ENCODE data around the gene CACNA1I.

CACNA1I gene

DNA sequence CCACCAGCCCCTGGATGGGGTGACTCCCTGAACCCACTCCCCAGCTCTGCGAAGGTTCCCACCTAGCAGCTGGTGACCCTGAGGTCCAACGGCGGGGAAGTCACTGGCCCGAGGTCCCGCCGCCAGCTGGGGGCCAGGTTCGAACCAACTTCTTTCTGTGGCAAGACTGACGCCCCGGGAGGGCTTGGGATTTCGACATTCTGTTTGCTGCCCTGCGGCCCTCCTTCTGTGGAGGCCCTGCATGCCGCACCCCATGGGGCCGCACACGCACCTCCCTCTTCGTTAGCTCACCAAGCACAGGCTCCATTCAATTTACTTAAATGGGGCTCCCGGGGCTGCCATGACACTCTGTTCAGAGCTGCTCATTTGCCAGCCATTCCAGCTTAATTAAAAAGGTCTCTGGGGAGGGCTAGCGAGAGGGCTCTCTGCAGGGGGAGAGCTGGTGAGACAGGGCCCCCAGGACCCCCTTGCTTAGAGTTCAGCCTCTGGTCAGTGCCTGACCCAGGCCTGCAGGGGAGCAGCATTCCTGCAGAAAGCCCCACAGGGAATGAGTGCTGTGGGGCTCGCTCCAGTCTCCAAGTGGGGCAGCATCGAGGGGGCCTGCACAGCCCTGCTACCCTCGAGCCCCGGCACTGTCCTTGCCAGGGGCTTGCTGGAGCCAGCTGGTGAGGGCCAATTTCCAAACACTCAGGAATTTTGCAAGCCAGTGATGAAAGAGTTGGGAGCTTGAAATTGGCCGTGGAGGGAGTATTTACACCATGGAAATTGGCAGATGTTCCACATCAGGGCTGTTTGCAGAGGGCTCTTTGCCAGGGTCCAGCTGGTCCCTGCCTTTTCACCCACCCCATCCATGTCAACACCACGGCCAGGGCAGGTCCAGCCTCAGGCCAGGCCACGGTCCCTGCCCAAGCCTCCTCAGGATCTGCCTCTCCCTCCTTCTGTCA is 80.8 kb downstream of the CACNA1I start:
- no peak for DNase-seq

DNA sequence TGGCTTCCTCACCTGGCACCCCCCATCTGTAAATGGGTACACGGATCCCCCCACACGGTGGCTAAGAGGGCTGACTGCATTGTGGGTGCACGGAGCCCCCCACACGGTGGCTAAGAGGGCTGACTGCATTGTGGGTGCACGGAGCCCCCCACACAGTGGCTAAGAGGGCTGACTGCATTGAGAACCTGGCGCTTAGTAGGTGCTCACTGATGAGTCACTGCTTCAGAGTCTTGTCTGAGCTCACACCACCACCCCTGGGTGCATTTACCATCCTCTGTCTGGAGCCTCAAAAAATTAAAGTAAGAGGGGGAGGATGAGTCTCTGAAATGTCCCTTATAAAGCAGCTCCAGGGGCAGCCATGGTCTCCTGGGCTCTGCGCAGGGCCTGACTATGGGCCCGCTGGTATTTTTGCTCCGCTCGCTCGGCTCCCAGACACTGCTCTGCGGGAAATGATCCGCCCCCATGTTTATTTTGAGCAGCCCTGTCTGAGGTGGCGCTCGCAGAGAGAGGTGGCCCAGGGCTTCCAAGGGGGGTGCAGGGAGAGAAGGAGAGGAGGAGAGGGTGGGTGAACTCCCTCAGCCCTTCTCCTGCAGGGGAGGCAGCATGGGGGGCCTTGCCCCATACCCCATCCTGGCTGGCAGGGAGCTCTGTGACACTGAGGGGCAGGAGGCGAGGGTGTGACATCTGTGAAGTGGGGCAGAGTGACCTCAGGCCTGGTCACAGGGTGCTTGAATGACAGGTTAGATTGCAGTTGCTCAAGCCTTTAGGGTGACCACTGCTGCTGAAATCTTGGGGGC is 82.6 kb downstream of the CACNA1I start:
- no peak for DNase-seq

DNA sequence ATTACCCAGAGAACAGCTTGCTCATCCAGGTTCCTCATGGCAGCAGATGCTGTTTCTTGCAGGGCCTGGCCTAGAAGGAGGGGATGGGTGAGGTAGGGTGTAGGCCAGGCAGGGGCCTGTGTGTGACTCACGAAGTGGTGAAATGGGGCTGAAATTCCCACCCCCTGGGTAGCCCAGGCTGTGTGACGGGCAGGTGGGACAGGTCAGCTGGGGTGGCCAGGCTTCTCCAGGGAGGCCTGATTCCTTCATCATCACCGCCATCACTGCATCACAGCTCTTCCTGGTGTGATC is 83.2 kb downstream of the CACNA1I start:
- no peak for DNase-seq

DNA sequence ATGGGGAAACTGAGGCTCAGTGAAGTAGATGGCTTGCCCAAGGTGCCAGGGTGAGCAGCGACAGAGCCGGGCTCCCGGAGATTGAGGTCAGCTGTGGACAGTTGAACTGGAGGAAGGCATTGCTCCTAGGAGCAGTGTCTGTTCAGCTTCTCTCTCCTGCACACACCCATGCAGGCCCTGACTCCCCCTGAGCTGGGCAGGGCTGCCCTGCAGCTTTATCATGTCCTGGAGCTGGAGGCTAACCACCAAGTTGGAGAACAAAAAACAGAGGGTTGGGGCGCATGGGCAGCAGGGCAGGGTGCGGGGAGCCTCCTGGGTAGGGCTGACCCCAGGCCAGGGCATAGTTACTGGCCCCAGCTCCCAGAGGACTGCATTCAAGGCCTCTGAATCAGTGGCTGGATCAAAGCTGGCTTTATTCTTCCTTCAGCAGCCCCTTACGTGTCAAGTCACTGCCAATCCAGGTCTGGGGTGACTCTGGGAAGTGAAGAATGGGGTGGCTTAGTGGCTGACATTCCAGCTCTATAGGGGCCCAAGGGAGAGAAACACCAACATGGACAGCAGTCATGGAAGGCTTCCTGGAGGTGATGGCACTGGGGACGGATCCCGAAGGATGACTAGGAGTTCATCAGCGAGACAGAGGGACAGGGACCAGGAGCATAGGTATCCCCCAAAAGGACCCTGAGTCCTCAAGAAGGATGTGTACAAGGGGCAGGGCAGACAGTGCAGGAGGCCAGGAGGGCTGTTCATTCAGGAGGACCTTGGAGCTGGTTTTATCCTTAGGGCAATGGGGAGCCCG is 83.8 kb downstream of the CACNA1I start:
- DNase-seq, result no peak

DNA sequence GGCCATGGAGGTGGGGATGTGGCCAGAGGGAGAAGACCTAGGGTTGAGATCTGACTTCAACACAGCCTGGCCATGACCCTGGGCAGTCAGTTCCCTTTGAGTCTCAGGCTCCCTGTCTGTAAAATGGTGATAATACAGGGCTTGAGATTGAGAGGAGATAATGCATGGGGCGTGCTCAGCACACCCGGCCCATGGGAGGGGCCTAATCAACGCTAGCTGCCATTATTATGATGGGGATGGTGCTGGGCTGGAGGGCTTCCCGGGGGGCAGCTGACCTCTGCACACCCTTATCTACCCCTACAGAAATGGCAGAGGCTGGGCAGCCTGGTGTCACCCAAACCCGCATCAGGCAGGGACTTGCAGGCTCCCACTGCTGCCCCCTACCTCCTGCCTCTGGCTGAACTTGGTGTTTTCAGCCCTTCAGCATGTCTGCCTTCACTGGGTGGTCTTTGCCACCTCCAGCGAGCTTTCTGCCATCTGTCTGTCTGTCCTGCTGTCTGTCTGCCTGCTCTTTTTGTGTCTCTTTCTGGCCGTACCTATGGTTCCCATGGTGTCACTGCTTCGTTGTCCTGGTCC is 84.5 kb downstream of the CACNA1I start:
- DNase-seq, result peak in 1 of 5 experiments; percentile 40

DNA sequence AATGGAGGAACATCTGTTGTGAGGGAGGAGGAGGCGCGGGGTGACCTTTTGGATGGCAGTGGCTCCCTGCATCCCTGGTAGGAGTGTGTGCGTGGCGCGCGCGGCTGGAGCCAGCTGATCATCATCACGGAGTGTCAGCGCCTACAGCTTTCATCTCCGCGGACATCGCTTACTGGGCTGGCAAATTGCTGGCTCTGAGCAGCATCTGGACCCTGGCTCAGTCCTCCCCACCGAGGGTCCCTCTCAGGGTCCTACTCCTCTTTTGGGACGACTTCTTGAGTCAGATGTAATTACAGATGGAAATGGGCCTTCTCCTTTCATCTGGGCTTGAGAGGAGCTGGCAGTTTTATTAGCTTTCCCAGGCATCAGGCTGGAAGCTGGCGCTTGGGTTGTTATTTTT is 85.3 kb downstream of the CACNA1I start:
- DNase-seq, result no peak

DNA sequence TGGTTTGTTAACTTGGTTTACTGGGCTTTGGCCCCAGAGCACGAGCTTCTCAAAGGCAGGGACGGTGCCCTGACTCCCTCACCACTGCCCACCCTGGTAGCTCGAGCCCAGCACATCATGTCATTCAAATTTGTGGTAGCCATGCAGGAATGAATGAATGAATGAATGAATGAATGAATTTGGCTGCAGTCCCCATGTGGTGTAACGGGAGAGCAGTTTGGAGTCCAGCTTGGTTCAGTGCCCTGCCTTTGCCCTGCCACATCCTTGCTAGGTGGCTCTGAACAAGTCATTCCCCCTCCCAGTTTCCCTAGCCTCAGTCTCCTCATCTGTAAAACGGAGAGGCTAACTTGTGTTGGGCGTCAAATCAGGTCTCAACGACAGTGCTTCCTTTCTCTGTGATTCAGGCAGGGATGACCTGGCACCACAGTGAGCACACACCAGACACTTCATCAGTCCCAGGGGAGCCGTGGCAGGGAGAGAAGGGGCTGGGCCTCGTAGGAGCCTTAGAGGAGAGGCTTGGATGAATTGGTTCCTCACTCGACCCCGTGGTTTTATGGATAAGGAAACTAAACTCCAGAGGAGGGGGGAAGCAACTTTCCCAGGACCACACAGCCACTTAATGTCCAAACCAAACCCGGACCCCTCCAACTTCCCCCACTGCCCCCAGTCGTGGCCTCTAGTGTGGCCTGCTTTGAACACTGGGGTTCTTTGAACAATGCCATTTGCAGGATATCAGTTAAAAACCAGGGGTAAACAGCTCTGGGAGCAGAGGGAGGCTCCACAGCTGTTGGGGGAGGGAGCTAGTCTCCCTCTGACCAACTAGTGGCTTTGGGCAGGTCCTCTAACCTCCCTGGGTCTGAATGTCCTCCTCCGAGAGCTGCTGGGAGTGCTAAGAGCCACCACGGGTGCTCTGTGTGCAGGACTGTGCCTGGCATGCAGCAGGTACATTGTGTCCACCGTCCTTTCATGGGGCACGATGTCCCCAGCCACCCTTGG is 86.2 kb downstream of the CACNA1I start:
- no peak for DNase-seq

DNA sequence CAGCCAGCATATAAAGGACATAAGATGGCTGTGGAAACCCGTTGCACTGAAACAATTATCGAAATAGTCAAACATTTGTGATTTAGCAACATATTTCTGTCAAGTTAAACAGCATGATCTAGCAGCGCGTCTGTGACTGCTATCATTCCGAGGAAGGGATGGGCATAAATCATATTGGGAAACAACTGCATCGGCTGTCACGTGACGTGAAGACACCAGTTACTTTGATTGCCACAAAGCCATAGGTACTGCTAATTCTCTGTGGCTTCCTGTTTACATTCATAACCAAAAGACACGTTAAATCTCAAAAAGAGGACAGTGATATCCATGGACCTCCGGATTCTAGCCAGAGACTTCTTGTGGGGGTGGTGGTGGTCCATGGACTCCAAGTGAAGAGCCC is 87.8 kb downstream of the CACNA1I start:
- DNase-seq, result peak in 3 of 5 experiments; percentile 17 to 94 (median 37)

DNA sequence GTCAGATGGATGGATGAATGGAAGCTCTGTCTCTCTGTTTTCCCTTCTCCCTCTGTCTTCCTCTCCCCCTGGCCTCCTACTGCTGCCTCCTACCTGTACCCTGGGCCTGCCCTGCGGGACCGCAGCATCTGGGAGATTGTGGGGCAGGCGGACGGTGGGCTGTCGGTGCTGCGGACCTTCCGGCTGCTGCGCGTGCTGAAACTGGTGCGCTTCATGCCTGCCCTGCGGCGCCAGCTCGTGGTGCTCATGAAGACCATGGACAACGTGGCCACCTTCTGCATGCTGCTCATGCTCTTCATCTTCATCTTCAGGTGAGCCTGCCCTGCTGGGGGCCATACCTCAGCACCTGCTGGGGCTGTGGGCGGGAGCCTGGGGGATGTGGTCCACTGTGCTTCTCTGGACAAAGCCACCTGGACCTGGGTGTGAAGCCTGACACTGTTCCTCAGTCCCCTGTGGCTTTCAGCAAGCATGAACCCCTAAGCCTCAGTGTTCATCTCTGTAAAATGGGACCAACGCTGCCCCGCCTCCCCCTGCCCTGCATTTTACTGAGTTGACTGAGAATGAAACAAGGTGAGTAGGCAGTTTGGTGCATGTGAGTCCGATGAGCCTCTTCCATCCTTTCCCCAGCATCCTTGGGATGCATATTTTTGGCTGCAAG is 88.4 kb downstream of the CACNA1I start:
- DNase-seq, result peak in 1 of 5 experiments; percentile 73

DNA sequence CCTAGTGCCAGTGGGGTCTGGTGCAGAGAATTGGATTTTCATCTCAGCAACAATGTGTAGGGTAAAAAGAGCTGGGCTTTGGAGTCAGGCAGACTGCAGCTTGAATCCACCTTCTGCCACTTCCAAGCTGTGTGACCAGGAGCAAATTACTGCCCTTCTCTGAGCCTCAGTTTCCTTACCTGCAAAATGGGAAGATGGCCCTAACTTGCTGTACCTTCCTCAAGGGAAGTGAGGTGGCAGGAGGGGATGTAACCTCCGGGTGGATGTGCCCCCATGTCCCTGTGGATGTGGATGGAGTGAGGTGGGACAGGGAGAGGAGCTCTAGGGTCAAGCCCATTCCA is 90.9 kb downstream of the CACNA1I start:
- no peak for DNase-seq

DNA sequence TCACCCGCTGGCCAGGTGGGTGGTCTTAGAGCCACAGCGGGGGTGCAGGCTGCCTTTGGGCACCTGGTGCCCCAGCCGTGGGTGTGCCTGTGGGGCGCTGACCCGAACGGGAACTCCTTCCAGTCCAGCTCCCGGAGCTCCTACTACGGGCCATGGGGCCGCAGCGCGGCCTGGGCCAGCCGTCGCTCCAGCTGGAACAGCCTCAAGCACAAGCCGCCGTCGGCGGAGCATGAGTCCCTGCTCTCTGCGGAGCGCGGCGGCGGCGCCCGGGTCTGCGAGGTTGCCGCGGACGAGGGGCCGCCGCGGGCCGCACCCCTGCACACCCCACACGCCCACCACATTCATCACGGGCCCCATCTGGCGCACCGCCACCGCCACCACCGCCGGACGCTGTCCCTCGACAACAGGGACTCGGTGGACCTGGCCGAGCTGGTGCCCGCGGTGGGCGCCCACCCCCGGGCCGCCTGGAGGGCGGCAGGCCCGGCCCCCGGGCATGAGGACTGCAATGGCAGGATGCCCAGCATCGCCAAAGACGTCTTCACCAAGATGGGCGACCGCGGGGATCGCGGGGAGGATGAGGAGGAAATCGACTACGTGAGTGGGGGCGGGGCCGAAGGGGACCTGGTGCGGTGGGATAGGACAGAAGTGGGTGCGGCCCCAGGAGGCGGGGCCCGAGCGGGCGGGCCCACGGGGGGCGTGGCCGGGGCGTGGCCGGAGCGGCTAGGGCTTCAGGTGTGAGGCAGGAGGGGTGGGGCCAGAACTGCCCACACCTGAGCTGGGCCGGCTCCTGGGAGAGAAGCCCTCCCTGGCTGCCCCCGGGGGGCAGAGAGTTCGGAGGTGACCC is 91.5 kb downstream of the CACNA1I start:
- DNase-seq, result peak; percentile 62 to 90 (median 69)

DNA sequence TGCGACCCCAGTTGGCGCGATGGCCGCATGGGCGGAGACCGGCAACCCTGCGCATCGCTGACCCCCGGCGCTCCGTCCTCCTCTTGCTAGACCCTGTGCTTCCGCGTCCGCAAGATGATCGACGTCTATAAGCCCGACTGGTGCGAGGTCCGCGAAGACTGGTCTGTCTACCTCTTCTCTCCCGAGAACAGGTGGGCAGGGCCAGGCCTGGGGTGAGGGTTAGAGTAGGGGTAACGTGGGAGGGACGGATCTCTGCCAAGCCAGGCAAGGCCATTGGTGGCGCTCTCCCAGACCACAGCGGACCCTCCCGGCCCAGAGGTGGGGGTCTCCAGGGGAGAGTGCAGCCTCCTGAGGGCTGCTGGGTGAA is 92.1 kb downstream of the CACNA1I start:
- DNase-seq, result no peak

DNA sequence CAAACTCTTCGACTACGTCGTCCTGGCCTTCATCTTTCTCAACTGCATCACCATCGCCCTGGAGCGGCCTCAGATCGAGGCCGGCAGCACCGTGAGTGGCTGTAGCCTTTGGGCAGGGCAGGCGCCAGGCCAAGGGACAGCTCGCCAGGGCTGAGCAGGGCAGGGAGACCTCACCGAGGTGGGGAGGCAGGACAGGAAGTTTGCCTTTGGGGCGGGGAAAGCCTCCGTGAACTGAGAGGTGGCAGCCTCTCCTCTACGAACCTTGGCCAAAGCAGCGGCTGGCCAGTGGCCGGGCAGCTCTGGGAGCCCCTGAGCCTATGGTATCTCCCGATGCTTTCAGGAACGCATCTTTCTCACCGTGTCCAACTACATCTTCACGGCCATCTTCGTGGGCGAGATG is 93.2 kb downstream of the CACNA1I start:
- no peak for DNase-seq

DNA sequence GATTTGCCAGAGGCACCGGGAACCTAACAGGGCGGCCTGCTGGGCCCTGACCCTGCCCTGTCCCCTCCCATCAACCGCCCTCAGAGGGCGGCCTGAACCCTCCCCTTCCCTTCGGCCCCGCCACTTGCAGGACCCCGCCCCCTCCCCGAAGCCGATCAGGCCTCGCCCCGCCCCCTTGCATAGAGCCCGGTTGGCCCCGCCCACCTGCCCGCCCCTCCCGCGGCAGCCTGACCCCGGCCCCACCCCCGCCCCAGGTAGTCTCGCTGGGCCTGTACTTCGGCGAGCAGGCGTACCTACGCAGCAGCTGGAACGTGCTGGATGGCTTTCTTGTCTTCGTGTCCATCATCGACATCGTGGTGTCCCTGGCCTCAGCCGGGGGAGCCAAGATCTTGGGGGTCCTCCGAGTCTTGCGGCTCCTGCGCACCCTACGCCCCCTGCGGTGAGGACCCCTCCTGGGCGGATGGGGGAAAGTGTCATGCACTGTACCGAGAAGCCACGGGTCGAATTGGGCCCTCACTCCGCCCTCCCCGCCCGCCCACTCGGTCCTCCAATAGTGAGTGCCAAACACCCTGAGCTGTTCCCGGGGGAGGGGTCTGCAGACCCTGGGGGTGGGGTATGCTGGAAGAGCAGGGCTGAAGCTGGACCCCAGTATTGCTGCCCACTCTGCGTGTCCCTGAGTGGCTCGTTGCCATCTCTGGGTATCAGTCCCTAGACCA is 94.1 kb downstream of the CACNA1I start:
- peak in 2 of 5 experiments; percentile 23 to 24 for DNase-seq

DNA sequence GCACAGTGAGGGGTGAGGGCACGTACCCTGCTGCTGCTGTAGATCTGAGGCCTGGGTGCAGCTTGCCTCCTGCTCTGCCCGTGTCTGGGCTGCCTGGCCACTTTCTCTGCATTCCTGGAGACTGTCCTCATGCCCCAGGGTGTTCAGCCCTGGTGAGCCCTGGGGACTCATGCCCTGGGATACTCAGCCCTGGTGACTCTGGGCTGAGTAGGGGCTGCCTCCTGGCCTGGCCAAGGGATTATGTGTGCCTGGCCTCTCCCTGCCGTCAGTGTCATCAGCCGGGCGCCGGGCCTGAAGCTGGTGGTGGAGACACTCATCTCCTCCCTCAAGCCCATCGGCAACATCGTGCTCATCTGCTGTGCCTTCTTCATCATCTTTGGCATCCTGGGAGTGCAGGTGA is 94.7 kb downstream of the CACNA1I start:
- DNase-seq, result no peak

DNA sequence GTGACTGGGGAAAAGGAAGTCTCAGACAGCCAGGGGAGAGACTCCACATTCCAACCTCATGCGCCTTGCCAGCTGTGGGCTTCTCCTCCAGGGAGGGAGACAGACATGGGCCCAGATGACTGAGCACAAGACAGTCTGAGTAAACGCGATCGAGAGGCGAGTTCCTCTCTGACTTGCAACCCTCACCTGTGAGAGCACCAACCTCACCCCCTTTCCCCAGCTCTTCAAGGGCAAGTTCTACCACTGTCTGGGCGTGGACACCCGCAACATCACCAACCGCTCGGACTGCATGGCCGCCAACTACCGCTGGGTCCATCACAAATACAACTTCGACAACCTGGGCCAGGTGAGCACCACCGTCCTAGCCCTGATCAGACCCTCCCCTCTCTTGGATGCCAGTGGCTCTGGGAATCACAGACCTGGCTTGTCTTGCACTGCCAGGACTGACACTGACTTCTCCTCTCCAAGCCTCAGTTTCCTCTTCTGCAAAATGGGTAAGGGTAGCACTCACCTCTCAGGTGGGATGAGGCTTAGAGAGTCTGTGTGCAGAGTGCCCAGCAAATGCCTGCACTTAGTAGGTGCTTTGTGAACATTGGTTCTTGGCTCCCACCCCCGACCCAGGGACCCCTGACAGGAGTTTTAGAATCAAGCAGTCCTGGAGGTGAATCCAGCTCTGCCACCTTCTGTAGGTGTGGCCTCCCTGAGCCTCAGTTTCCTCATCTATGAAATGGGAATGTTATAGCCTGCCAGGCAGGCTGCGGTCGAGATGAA is 95.3 kb downstream of the CACNA1I start:
- no peak for DNase-seq

DNA sequence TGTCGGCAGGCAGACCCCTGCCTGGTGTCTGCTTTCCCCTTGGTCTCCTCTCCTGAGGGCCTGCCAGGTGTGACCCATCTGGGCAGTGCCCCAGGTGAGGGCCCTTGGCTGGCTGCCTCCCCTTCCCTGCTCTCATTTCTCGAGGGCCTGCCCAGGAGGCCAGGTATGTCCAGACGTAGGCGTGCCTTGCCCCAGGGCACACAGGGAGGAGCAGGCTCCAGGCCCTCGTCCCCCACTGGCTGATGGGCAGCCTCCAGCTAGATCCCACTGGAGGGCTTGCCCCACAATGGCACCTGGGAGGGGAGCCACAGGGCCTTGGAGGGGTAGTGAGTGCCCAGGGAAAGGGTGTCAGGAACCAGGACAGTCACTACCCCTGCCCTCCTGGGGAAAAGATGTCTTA is 95.9 kb downstream of the CACNA1I start:
- no peak for DNase-seq

DNA sequence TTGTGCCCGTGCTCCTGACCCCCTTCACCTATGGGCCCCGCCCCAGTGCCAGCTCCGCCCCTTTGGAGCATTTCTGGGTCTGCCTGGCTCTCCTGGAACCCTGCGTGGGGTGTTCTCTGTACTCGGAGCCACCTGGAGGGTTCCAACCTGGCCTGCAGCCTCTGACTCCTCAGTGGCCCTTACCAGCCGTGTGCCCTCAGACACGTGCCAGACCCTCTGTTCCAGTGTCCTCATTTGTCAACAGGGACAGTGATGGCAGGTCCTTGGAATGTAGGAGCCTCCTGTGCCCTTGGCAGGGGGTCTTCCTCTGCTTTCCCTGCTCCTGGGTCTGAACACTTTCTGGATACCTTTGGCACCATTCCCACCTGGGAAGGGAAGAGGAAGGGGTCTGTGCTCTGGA is 96.4 kb downstream of the CACNA1I start:
- no peak for DNase-seq

DNA sequence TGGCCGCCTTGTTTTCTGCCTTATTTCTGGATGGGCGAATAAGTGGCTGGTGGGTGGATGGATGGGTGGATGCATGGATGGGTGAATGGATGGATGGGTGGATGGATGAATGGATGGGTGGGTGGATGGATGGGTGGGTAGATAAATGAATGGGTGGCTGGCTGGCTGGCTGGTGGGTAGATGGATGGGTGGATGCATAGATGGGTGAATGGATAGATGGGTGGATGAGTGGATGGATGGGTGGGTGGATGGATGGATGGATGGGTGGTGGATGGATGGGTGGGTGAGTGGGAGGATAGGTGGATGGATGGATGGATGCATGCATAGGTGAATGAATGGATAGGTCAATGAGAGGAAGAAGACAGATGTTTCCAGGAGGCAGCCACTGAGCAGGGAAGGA is 98.9 kb downstream of the CACNA1I start:
- DNase-seq, result no peak

Measured in T-helper 2 cell (primary cell).